ENCODE data around the gene PAX5.

GRCh38 chr9:36873247-36873875 lies 160.7 kb downstream of the PAX5 start:
- TF ChIP-seq YY1 (IDR thresholded peaks at IDR 0.05; ENCODE audit: insufficient read depth, insufficient read length) (no peak), ZNF274 (IDR thresholded peaks at IDR 0.05; ENCODE audit: low read depth, low read length) (no peak), SUZ12 (IDR thresholded peaks at IDR 0.05; ENCODE audit: extremely low read depth, insufficient read depth, insufficient read length) (no peak)

Measured in NT2/D1 (cell line).